ENCODE results near the gene ZNF423.

The ZNF423 gene

DNA sequence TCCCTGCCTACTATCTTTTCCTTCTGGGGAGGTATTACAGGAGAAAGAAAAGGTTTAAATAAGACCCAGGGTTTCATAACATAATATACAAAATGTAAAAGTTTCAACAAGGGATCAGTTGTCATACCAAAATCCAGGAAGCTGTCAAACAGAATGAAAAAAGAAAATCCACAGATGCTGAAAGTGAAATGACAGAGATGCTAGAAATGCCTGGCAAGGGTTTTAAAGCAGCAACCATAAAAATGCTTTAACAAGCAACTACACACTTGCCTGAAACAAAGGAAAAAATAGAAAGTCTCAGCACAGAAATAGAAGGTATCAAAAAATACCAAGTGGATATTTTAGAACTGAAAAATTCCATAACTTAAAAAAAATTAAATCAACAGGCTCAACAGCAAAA lies 377.3 kb downstream of the ZNF423 start:
- no peaks in the 10 kb centered on the region for H3K9me3 Mint-ChIP-seq (ENCODE audit: low read depth)
- peaks cover 7% of the 10 kb centered on the region for H3K27me3 Mint-ChIP-seq
- no peaks in the 10 kb centered on the region for H3K36me3 Mint-ChIP-seq
- H3K4me3 Mint-ChIP-seq, result no peak overlapping the region
- no peaks in the 10 kb centered on the region for H3K4me1 Mint-ChIP-seq (ENCODE audit: low read depth)
- no peak overlapping the region for H3K27ac Mint-ChIP-seq

- H3K27ac Mint-ChIP-seq, result no peak overlapping the region
- H3K27me3 Mint-ChIP-seq, result peaks cover 5% of the 10 kb centered on the region
- H3K36me3 Mint-ChIP-seq, result no peaks in the 10 kb centered on the region
- no peaks in the 10 kb centered on the region for H3K9me3 Mint-ChIP-seq (ENCODE audit: low read depth)
- H3K4me1 Mint-ChIP-seq (ENCODE audit: low read depth), result no peaks in the 10 kb centered on the region
- H3K4me3 Mint-ChIP-seq, result no peak overlapping the region
Observed at GRCh38 chr16:49478107-49478506, 377.8 kb downstream of the ZNF423 start.

GRCh38 chr16:49477250-49477895 lies 378.5 kb downstream of the ZNF423 start:
- H3K27me3 Mint-ChIP-seq, result peaks cover 4% of the 10 kb centered on the region
- H3K36me3 Mint-ChIP-seq, result no peaks in the 10 kb centered on the region
- H3K4me1 Mint-ChIP-seq (ENCODE audit: low read depth), result no peaks in the 10 kb centered on the region
- no peaks in the 10 kb centered on the region for H3K9me3 Mint-ChIP-seq (ENCODE audit: low read depth)
- H3K4me3 Mint-ChIP-seq, result no peak overlapping the region
- H3K27ac Mint-ChIP-seq, result no peak overlapping the region

GRCh38 chr16:49474741-49475140 lies 381.2 kb downstream of the ZNF423 start:
- Mint-ChIP-seq H3K27me3 (no peaks in the 10 kb centered on the region), H3K4me3 (no peak overlapping the region), H3K4me1 (ENCODE audit: low read depth) (no peaks in the 10 kb centered on the region), H3K9me3 (ENCODE audit: low read depth) (no peaks in the 10 kb centered on the region), H3K27ac (no peak overlapping the region), H3K36me3 (no peaks in the 10 kb centered on the region)

DNA sequence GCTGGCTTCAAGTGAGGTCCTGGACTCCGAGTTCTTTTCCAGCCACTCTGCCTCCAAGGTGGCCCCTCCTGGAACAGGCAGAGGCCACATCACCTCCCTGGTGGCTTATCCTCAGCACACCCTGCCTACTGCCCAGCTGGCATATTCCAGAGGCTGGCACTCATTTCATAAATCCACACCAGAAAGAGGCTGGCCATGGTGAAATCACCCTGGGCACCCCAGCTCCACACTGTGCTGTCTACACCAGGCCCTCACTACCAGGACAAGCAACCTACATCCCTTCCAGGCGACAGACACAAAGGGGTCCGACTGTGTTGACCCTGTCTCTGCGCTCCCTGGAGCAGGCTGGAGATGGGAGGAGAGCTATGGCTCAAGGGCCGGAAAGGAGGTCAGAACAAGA lies 382.1 kb downstream of the ZNF423 start:
- H3K4me3 Mint-ChIP-seq, result no peak overlapping the region
- no peaks in the 10 kb centered on the region for H3K27me3 Mint-ChIP-seq
- H3K9me3 Mint-ChIP-seq (ENCODE audit: low read depth), result no peaks in the 10 kb centered on the region
- no peaks in the 10 kb centered on the region for H3K36me3 Mint-ChIP-seq
- H3K27ac Mint-ChIP-seq, result no peak overlapping the region
- no peaks in the 10 kb centered on the region for H3K4me1 Mint-ChIP-seq (ENCODE audit: low read depth)

GRCh38 chr16:49473131-49473530 lies 382.8 kb downstream of the ZNF423 start:
- no peak overlapping the region for H3K4me3 Mint-ChIP-seq
- no peak overlapping the region for H3K27ac Mint-ChIP-seq
- no peaks in the 10 kb centered on the region for H3K9me3 Mint-ChIP-seq (ENCODE audit: low read depth)
- no peaks in the 10 kb centered on the region for H3K27me3 Mint-ChIP-seq
- no peaks in the 10 kb centered on the region for H3K36me3 Mint-ChIP-seq
- H3K4me1 Mint-ChIP-seq (ENCODE audit: low read depth), result no peaks in the 10 kb centered on the region

DNA sequence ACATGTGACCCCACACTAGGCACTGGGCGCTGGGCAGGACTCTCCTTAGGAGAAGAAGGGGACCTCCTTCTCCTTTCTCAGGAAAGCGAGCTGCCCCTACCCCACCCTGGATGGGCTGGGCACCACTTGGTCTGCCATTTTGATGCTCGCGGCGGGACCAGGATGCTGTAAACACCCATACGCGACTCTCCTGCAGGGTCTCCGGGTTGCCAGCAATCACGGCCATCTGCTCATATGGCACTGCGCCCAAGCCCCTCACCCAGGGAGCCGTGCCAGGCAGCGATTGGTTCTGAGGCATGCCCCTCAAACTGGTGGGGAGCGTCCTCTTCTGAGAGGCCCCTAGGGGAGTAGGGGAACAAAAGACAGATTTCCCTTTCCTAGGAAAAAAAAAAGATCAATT lies 383.3 kb downstream of the ZNF423 start:
- Mint-ChIP-seq H3K27me3 (no peaks in the 10 kb centered on the region), H3K9me3 (ENCODE audit: low read depth) (no peaks in the 10 kb centered on the region), H3K4me1 (ENCODE audit: low read depth) (no peaks in the 10 kb centered on the region), H3K27ac (no peak overlapping the region), H3K36me3 (no peaks in the 10 kb centered on the region), H3K4me3 (no peak overlapping the region)

DNA sequence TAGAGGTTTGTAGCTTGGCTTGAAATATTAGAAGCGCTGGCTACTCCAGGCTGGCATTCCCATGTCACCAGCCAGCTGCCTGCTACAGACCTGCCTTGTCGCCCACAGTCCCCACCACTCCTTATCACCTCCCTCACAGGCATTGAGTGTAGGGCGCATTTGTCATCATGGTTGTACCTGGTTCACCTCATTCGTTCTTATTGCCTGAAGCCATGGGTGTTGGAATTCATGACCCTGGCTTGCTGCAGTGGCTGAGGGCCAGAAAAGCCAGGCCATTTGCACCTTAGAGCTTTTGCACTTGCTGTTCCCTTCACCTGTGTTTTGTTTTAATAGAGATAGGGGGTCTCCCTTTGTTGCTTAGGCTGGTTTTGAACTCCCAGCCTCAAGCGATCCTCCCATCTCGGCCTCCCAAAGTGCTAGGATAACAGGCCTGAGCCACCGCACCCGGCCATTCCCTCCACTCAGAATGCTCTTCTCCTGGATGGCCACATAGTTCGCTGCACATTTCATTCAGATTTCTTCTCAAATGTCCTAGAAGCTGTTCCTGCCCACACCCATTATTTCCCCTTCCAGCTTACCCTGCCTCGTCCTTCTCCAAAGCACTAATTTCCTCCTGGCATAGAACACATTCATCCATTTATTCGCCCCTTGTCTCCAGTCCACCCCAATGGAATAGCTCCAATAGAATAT lies 384.7 kb downstream of the ZNF423 start:
- Mint-ChIP-seq H3K4me1 (ENCODE audit: low read depth) (peaks cover 3% of the 10 kb centered on the region), H3K4me3 (no peak overlapping the region), H3K36me3 (no peaks in the 10 kb centered on the region), H3K27ac (no peak overlapping the region), H3K9me3 (ENCODE audit: low read depth) (no peaks in the 10 kb centered on the region), H3K27me3 (no peaks in the 10 kb centered on the region)

DNA sequence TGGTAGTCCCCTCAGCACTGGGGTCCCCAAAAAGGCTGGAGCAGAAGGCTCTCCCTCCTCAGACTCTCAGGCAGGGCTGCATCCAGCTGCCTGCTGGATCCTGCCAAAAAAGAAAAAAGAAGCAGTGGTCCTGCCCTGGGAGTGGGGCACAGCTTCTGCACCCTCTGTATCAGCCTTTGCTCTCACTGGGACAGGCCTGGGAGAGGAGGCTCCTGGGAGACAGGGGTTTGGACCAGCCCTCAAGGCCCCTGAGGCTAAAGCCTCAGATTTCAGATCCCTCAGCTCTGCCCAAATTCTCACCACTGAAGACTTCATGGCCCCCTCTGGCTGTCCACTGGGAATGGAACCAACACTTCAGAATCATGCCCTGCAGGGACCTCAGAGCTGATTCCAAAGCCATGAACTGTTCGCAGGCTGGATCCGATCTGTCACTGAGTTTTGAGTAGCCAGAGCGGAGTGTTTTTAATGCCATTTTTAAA lies 385.4 kb downstream of the ZNF423 start:
- H3K36me3 Mint-ChIP-seq, result no peaks in the 10 kb centered on the region
- H3K27ac Mint-ChIP-seq, result no peak overlapping the region
- no peak overlapping the region for H3K4me3 Mint-ChIP-seq
- peaks cover 5% of the 10 kb centered on the region for H3K4me1 Mint-ChIP-seq (ENCODE audit: low read depth)
- no peaks in the 10 kb centered on the region for H3K27me3 Mint-ChIP-seq
- no peaks in the 10 kb centered on the region for H3K9me3 Mint-ChIP-seq (ENCODE audit: low read depth)

DNA sequence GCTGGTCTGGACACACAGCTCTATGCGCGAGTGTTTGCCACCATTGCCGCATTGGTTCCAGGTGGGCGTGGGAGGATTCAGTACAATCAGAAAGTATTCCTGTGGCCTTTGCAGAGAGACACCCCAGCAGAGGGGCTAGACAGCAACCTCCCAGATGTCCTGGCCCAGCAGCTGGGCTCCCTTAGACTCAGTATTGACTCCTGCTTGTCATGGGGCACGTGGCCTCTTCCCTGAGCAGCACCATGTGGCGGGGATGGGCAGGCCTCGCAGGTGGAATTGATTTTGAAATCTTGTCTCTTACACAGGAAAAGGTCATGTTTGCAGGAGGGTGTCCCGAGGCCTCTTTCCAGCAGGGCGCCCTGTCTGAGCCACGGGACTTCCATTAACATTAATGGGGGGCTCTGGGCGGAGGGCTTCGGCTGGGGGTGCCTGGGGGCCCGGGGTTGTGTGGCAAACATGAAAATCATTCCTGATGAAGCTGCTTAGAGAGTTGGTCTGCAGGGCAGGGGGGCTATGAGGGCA lies 385.9 kb downstream of the ZNF423 start:
- H3K4me1 Mint-ChIP-seq (ENCODE audit: low read depth), result peaks cover 5% of the 10 kb centered on the region
- no peak overlapping the region for H3K27ac Mint-ChIP-seq
- H3K36me3 Mint-ChIP-seq, result no peaks in the 10 kb centered on the region
- no peak overlapping the region for H3K4me3 Mint-ChIP-seq
- no peaks in the 10 kb centered on the region for H3K27me3 Mint-ChIP-seq
- H3K9me3 Mint-ChIP-seq (ENCODE audit: low read depth), result no peaks in the 10 kb centered on the region

- no peaks in the 10 kb centered on the region for H3K27me3 Mint-ChIP-seq
- peaks cover 11% of the 10 kb centered on the region for H3K4me1 Mint-ChIP-seq (ENCODE audit: low read depth)
- H3K27ac Mint-ChIP-seq, result no peak overlapping the region
- no peaks in the 10 kb centered on the region for H3K36me3 Mint-ChIP-seq
- no peaks in the 10 kb centered on the region for H3K9me3 Mint-ChIP-seq (ENCODE audit: low read depth)
- H3K4me3 Mint-ChIP-seq, result no peak overlapping the region
Observed at GRCh38 chr16:49469311-49469670, 386.6 kb downstream of the ZNF423 start.

DNA sequence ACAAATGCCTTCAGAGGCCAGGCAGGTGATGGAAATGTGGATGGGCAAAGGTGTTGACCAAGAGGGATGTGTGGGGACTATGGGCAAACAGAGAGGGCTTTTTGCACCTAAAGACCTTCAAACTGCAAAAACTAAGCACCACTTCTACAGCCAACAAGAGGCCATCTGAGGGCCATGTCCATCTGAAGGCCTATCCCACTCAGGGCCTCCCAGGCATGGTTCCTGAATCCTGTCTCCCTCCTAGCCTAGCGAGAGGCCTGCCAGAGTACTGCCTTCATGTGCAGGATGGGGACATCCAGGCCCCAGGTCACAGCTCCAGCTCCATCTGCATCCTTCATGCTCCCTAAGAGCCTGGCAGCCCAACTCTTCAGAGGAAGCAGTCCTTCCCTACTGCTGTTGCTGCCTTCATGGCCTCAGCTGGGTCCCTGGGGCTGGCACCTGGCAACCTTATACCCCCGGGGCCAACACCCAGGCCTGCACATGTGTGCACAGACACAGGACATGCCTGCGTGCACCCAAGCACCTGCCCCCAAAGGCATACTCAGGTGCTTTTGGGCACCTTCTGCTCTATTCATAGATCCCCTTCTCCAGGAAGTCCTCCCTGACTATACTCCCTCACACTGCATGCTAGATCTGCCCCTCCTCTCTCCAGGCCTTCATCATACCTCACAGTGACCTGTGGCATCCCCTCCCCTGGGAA lies 387.2 kb downstream of the ZNF423 start:
- no peaks in the 10 kb centered on the region for H3K36me3 Mint-ChIP-seq
- H3K4me3 Mint-ChIP-seq, result no peak overlapping the region
- H3K9me3 Mint-ChIP-seq (ENCODE audit: low read depth), result no peaks in the 10 kb centered on the region
- H3K27ac Mint-ChIP-seq, result no peak overlapping the region
- no peaks in the 10 kb centered on the region for H3K27me3 Mint-ChIP-seq
- peaks cover 16% of the 10 kb centered on the region for H3K4me1 Mint-ChIP-seq (ENCODE audit: low read depth)

DNA sequence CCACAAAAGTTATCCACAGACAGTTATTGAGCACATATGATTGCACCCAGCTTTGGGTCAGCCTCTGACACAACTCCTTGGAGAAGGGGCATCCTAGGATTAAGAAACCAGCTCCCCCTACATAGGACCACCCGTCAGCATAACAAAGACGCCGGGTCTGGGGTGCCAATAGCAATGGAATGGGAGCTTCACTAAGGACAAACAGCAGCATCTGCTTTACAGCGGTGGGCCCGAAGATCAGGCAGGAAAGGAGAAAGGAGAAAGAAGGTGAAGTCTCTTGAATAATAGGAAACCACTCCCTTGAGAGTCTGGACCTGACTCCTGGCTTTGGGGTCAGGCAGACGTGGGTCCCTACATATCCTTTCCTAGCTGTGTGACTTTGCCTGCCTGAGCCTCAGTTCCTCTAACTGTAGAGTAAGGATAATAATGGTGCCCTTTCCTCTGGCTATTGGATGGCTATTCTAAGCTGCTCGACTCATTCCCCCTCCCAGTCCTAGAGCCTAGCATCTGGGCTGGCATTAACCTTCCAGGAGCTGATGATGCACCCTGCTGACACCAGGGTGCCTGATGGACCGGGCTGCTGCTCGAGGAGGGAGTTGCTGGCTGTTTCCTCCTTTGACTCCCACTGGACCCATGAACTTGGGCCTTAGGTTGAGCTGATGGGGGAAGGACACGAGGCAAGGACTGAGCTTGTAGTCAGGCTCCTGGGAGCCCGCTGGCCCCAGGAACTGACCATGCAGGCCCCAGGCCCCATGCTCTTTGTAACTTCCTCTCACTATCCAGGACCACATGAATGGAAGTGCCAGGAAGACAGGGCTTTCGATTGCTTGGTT lies 388.2 kb downstream of the ZNF423 start:
- Mint-ChIP-seq H3K4me1 (ENCODE audit: low read depth) (peaks cover 26% of the 10 kb centered on the region), H3K27ac (no peak overlapping the region), H3K4me3 (no peak overlapping the region)

DNA sequence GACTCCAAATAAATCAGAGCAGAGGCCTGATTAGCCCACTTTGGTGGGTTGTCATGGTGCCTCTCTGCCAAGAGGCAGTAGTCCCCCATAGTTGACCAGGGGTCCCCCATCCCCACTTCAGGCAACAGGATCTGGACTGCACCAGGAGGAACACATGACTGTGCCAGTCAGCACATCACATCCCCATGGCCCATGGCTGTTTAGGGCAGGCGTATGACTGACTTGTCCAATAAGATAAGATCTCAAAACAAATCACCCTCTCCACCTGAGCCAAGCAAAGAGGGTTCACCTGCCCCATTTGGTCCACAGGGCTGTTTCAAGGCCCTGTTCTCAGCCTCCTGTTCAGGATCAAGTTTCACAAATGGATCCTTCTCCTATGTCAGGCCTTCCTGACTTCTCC lies 389.0 kb downstream of the ZNF423 start:
- no peaks in the 10 kb centered on the region for H3K36me3 Mint-ChIP-seq
- H3K27me3 Mint-ChIP-seq, result no peaks in the 10 kb centered on the region
- no peaks in the 10 kb centered on the region for H3K9me3 Mint-ChIP-seq (ENCODE audit: low read depth)
- H3K4me1 Mint-ChIP-seq (ENCODE audit: low read depth), result peaks cover 34% of the 10 kb centered on the region
- no peak overlapping the region for H3K27ac Mint-ChIP-seq
- H3K4me3 Mint-ChIP-seq, result no peak overlapping the region

More for the DNA sequence above, 388.2 kb downstream of the ZNF423 start:
- no peaks in the 10 kb centered on the region for H3K27me3 Mint-ChIP-seq
- H3K9me3 Mint-ChIP-seq (ENCODE audit: low read depth), result no peaks in the 10 kb centered on the region
- H3K36me3 Mint-ChIP-seq, result no peaks in the 10 kb centered on the region

GRCh38 chr16:49466529-49466831 lies 389.4 kb downstream of the ZNF423 start:
- Mint-ChIP-seq H3K27ac (no peak overlapping the region), H3K36me3 (no peaks in the 10 kb centered on the region), H3K4me1 (ENCODE audit: low read depth) (peaks cover 36% of the 10 kb centered on the region), H3K27me3 (no peaks in the 10 kb centered on the region), H3K9me3 (ENCODE audit: low read depth) (no peaks in the 10 kb centered on the region), H3K4me3 (no peak overlapping the region)
